GM12878 (cell line): ENCODE results near the gene C3orf38. TPM values are rescaled to one million over a fixed set of nuclear protein-coding genes. Genes with fewer than 3 reads are reported as not detected.

Source experiments
- ATAC-seq: fragments of 200-7000 bp; cut with Tn5 transposase; 3 replicates; pipeline ENCODE4 v1.9.1; 2020; ENCODE audit warnings: mild to moderate bottlenecking, moderate library complexity
- BruUV-seq: library from RNA; stranded (reverse); fragments of 400-500 nt; replicated peaks from 2 replicates; lab custom pipeline; 2021; lab: Mats Ljungman, UMichigan
- CTCF ChIA-PET: fragments of 300-600 bp; sonication (Branson Sonifier 250); formaldehyde crosslinking; extraction: SDS; loops from one replicate; lab custom pipeline; 2021; ENCODE audit warnings: inconsistent platforms; lab: Yijun Ruan, JAX
- POLR2A ChIA-PET: fragments of 350-600 bp; formaldehyde crosslinking; extraction: SDS; loops from one replicate; lab custom pipeline; 2021; ENCODE audit warnings: inconsistent platforms; lab: Charles Lee
- RAD21 ChIA-PET: fragments of 300-600 bp; sonication (Branson Sonifier 250); formaldehyde crosslinking; loops from one replicate; lab custom pipeline; 2023; ENCODE audit warnings: antibody characterized with exemption; ENCODE audit not compliant: unreplicated experiment; lab: Charles Lee
- SMC1A ChIA-PET: fragments of 300-600 bp; sonication (Branson Sonifier 250); formaldehyde crosslinking; loops from one replicate; lab custom pipeline; 2023; ENCODE audit not compliant: unreplicated experiment, uncharacterized antibody; lab: Charles Lee
- DNase-seq: peaks from one replicate; pipeline ENCODE4 v3.0.0-alpha.2; 2011; ENCODE audit warnings: low read depth, low spot score
- FAIRE-seq: peaks from 3 replicates; lab custom pipeline; 2011; peaks lifted over from hg19 to GRCh38; lab: Jason Lieb, UNC
- H2AFZ ChIP-seq: 2 replicates; pipeline ENCODE4 v1.6.0; 2011; ENCODE audit warnings: low read depth, low read length, control low read depth; ENCODE audit not compliant: control insufficient read depth
- H3K27ac ChIP-seq: 2 replicates; pipeline ENCODE4 v1.5.1; 2011; ENCODE audit warnings: control low read depth; ENCODE audit not compliant: control insufficient read depth, insufficient read depth
- H3K27me3 ChIP-seq, 2 experiments: replicated peaks in 1 of 2; 2 replicates each; pipeline versions ENCODE4 v1.6.0 to v1.6.1; 2011; ENCODE audit warnings: low read length in 1 of 2; ENCODE audit not compliant: control insufficient read depth in 2 of 2, insufficient read depth in 2 of 2
- H3K36me3 ChIP-seq, 2 experiments: 2 replicates each; pipeline ENCODE4 v1.5.1; 2011; ENCODE audit warnings: low read length in 1 of 2; ENCODE audit not compliant: control insufficient read depth in 2 of 2, insufficient read depth in 2 of 2
- H3K4me1 ChIP-seq: 2 replicates; pipeline ENCODE4 v1.6.1; 2011; ENCODE audit warnings: mild to moderate bottlenecking, low read length, moderate library complexity, mixed read lengths; ENCODE audit not compliant: control insufficient read depth, insufficient read depth
- H3K4me2 ChIP-seq: 2 replicates; pipeline ENCODE4 v1.6.0; 2011; ENCODE audit warnings: control low read depth; ENCODE audit not compliant: control insufficient read depth, insufficient read depth
- H3K4me3 ChIP-seq: fragments of 200-600 bp; sonication (generic); 2 replicates; pipeline ENCODE4 v1.5.1; 2016
- H3K79me2 ChIP-seq: 2 replicates; pipeline ENCODE4 v1.6.0; 2011; ENCODE audit warnings: low read length; ENCODE audit not compliant: control insufficient read depth, insufficient read depth
- H3K9ac ChIP-seq: 2 replicates; pipeline ENCODE4 v1.8.0; 2011; ENCODE audit warnings: low read length, control low read depth, mixed read lengths; ENCODE audit not compliant: control insufficient read depth, insufficient read depth
- H3K9me3 ChIP-seq: replicated peaks from 3 replicates; pipeline ENCODE4 v1.5.1; 2011; ENCODE audit warnings: mild to moderate bottlenecking, low read length; ENCODE audit not compliant: control insufficient read depth, insufficient read depth
- H4K20me1 ChIP-seq: 2 replicates; pipeline ENCODE4 v1.6.0; 2011; ENCODE audit not compliant: control insufficient read depth, insufficient read depth
- BRCA1 ChIP-seq: IDR thresholded peaks from 2 replicates; pipeline ENCODE4 v1.6.1; 2011; ENCODE audit warnings: low read depth, low read length, improper control_type of control experiment
- CBFB ChIP-seq: IDR thresholded peaks from 2 replicates; pipeline ENCODE4 v1.6.1; 2016; ENCODE audit warnings: antibody characterized with exemption, low read depth
- CREB1 ChIP-seq: IDR thresholded peaks from 2 replicates; pipeline ENCODE4 v1.6.1; 2012; ENCODE audit warnings: low read depth, mild to moderate bottlenecking, inconsistent platforms
- IRF5 ChIP-seq: fragments of 450-650 bp; IDR thresholded peaks from 2 replicates; pipeline ENCODE4 v1.6.1; 2017; ENCODE audit warnings: borderline replicate concordance
- KLF5 ChIP-seq: fragments of 450-650 bp; IDR thresholded peaks from 2 replicates; pipeline ENCODE4 v1.6.1; 2014; ENCODE audit warnings: mild to moderate bottlenecking; ENCODE audit not compliant: partially characterized antibody
- MYC ChIP-seq: IDR thresholded peaks from 2 replicates; pipeline ENCODE4 v1.6.1; 2011; ENCODE audit warnings: mild to moderate bottlenecking, low read length, moderate library complexity, inconsistent platforms; ENCODE audit not compliant: insufficient read depth, insufficient replicate concordance, insufficient read length, severe bottlenecking
- NKRF ChIP-seq: fragments of 450-650 bp; conservative IDR thresholded peaks from 2 replicates; pipeline ENCODE4 v1.6.1; 2017; ENCODE audit warnings: mild to moderate bottlenecking, moderate library complexity
- SRF ChIP-seq, 2 experiments: IDR thresholded peaks; 2 replicates each; pipeline ENCODE4 v1.6.1; 2011; ENCODE audit warnings: low read depth in 2 of 2, low read length in 2 of 2, mild to moderate bottlenecking in 1 of 2, moderate library complexity in 1 of 2
- TCF3 ChIP-seq: IDR thresholded peaks from 2 replicates; pipeline ENCODE4 v1.6.1; 2012; ENCODE audit warnings: low read depth, mild to moderate bottlenecking, low read length, borderline replicate concordance; ENCODE audit not compliant: insufficient read depth
- ZBTB11 ChIP-seq: fragments of 450-650 bp; formaldehyde crosslinking; IDR thresholded peaks from 2 replicates; pipeline ENCODE4 v1.5.0; 2022; ENCODE audit warnings: mild to moderate bottlenecking, missing genetic modification characterization
- ZBTB4 ChIP-seq: fragments of 450-650 bp; formaldehyde crosslinking; IDR thresholded peaks from 2 replicates; pipeline ENCODE4 v1.4.0; 2022; ENCODE audit warnings: mild to moderate bottlenecking, moderate library complexity
- WGBS: methylation state at CpG from one replicate; pipeline ENCODE4 v1.1.6; 2016; ENCODE audit warnings: low lambda C conversion rate; ENCODE audit not compliant: insufficient replicate concordance, insufficient coverage; ENCODE audit errors: missing lambda C conversion rate; 5-methylcytosine and 5-hydroxymethylcytosine counted together
- in situ Hi-C: fragments of 300-500 bp; cut with MboI; formaldehyde crosslinking; loops from 9 replicates; pipeline ENCODE4 v1.14.3; 2018; ENCODE audit warnings: mixed read lengths
- intact Hi-C: fragments of 100-400 bp; cut with micrococcal nuclease; formaldehyde crosslinking; loops from one replicate; pipeline ENCODE4 v1.14.2; 2022; ENCODE audit not compliant: unreplicated experiment
- polyA plus RNA-seq, 11 experiments: library from polyadenylated mRNA; depleted of rRNA in 4 of 11; unstranded in 6 of 11; stranded (reverse) in 5 of 11; fragments of >200 nt; fragmentation: Nextera tagmentation in 4 of 11; fragmentation: Illumina TruSeq in 1 of 11; extraction: Ambion mirVana in 4 of 11; extraction: Trizol in 1 of 11; gene quantifications; 1 replicate in 1 of 11; 2 replicates in 10 of 11; pipeline versions ENCODE4 v1.2.1 to v1.2.3, GENCODE V29; 2011 to 2016; ENCODE audit warnings: inconsistent platforms in 2 of 11, missing spikeins in 2 of 11, low read depth in 1 of 11
- total RNA-seq, 4 experiments: library from RNA; depleted of rRNA in 3 of 4; stranded (reverse); fragments of >200 nt in 3 of 4; fragmentation: Illumina TruSeq in 1 of 4; extraction: Trizol in 1 of 4; gene quantifications; 2 replicates each; pipeline versions ENCODE4 v1.2.1 to v1.2.3, GENCODE V29; 2013 to 2021

The C3orf38 gene
- total and polyA plus RNA-seq, 10 of the 15 experiments (the other 5 are each of a cell fraction or from before 2014, with no cell fraction given): 23.0 to 47.9 (median 31.5) TPM

GRCh38 chr3:88167173-88167572 is 17.4 kb downstream of the C3orf38 start (continued):
- no peak for TF ChIP-seq TCF3
- TF ChIP-seq CBFB: no peak

GRCh38 chr3:88167704-88168103 is 17.9 kb downstream of the C3orf38 start:
- Histone ChIP-seq H4K20me1 (no peaks in the 10 kb centered on the region), H3K27ac (no peak overlapping the region), H3K79me2 (no peaks in the 10 kb centered on the region), H3K9ac (no peak overlapping the region), H3K4me2 (no peak overlapping the region), H3K27me3 (no peaks in the 10 kb centered on the region), H3K36me3 (no peaks in the 10 kb centered on the region; a peak in 1 of 4 replicates), H2AFZ (no peak overlapping the region), H3K4me1 (no peaks in the 10 kb centered on the region; the same call in 1 of the 2 replicates), H3K9me3 (no peaks in the 10 kb centered on the region), H3K4me3 (no peak overlapping the region)
- DNase-seq: no peak
- no peak for ATAC-seq
- SMC1A ChIA-PET: no interaction called here
- in situ Hi-C loops: no loop called here
- CTCF ChIA-PET: interaction anchor here (0.6 to 1.6 kb wide), 2 partner anchors 54 to 392 kb away, joined by 3 to 6 read pairs; no protein-coding TSS in a partner anchor
- BruUV-seq: no TSS peak
- 91% methylated on average over 2 of the region's 2 CpGs for WGBS
- FAIRE-seq: no peak
- POLR2A ChIA-PET: interaction anchor here (1.1 kb wide), 1 partner anchor 19 kb away, joined by 3 read pairs; no protein-coding TSS in a partner anchor
- RAD21 ChIA-PET: interaction anchor here (1.0 kb wide), 1 partner anchor 10 kb away, joined by 3 read pairs; no protein-coding TSS in a partner anchor
- intact Hi-C loops: no loop called here
- TF ChIP-seq MYC: no peak
- no peak for TF ChIP-seq KLF5
- TF ChIP-seq IRF5: no peak
- TF ChIP-seq SRF (IDR thresholded peaks at IDR 0.05; ENCODE audit: low read depth in 2 of 2, low read length in 2 of 2): no peak
- TF ChIP-seq NKRF: no peak
- no peak for TF ChIP-seq CREB1
- TF ChIP-seq BRCA1: no peak
- no peak for TF ChIP-seq ZBTB4 (CRISPR knock-in tag)
- TF ChIP-seq ZBTB11 (CRISPR knock-in tag): no peak
